ENCODE measurements around the gene CALML5. TPM values are rescaled to one million over a fixed set of nuclear protein-coding genes. Genes with fewer than 3 reads are reported as not detected.

CALML5 gene
- total RNA-seq, 1 experiment from 2014 or later: not detected

DNA sequence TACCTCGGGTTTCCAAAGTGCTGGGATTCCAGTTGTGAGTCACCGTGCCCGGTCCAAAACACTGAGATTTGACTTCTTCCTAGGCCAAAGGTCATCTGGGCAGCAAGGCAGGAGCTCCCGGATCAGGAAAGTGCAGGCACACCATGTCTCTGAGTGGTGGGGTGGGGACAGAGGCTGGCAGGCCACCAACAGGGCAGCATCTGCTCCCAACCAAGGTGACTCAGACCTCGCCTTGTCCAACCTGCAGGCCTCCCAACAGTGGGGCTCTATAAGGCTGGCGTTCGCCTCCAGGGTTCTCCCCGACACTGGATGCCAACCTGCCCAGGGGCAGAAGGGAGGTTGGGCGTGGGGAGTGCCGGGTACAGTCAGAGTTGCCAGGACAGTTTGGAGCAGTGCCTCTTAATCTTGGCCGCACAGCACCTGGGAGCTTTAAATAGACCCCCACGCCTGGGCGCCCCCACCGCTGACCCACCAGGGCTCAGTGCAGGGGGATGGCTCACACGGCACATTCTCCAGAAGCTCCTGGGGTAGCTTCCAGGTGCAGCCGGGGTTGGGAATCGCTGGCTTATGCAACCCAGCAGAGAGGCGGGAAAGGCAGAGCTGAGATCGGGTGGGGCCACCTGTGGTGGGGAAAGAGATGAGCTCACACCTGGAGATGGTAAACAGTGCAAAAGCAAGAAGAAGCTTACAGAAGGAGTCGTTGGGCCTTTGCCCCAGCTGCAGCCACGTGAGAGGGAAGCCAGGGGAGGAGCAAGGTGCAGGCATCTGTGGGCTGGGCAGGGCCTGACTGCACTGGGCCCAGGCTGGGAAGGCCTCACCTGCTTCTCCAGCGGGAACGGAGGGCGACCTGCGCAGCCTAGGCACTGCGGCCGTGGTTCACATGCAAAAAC lies 10.9 kb downstream of the CALML5 start:
- H3K4me1 Mint-ChIP-seq: peaks cover 26% of the 10 kb centered on the region
- POLR2A ChIA-PET: no interaction called here
- H3K4me3 Mint-ChIP-seq: no peak overlapping the region; the same call in 1 of the 2 replicates
- TF ChIP-seq FOXP1 (CRISPR knock-in tag; IDR thresholded peaks at IDR 0.05; ENCODE audit: borderline replicate concordance): peak; percentile 67; the same call in 1 of the 2 replicates
- TF ChIP-seq PRRX2 (CRISPR knock-in tag; IDR thresholded peaks at IDR 0.05): no peak
- no peak overlapping the region for H3K27ac Mint-ChIP-seq
- peaks cover 16% of the 10 kb centered on the region for H3K36me3 Mint-ChIP-seq
- ATAC-seq: peak; percentile 49
- H3K9me3 Mint-ChIP-seq: peaks cover 24% of the 10 kb centered on the region
- no peak for DNase-seq (ENCODE audit: low spot score)
- H3K27me3 Mint-ChIP-seq (ENCODE audit: low read depth): peaks cover 3% of the 10 kb centered on the region
- CTCF ChIA-PET: interaction anchor here (0.7 to 1.2 kb wide), 3 partner anchors 12 to 141 kb away, joined by 3 to 4 read pairs (median 3); no protein-coding TSS in a partner anchor

GRCh38 chr10:5486853-5487235 lies 12.5 kb downstream of the CALML5 start:
- peaks cover 13% of the 10 kb centered on the region for H3K9me3 Mint-ChIP-seq
- ATAC-seq: peak; percentile 11
- H3K4me1 Mint-ChIP-seq: peaks cover 26% of the 10 kb centered on the region
- no peak overlapping the region for H3K27ac Mint-ChIP-seq
- POLR2A ChIA-PET: no interaction called here
- H3K27me3 Mint-ChIP-seq (ENCODE audit: low read depth): peaks cover 3% of the 10 kb centered on the region
- CTCF ChIA-PET: no interaction called here
- no peak overlapping the region for H3K4me3 Mint-ChIP-seq
- peaks cover 5% of the 10 kb centered on the region for H3K36me3 Mint-ChIP-seq
- no peak for DNase-seq (ENCODE audit: low spot score)
- TF ChIP-seq CBFB (CRISPR knock-in tag; IDR thresholded peaks at IDR 0.05; ENCODE audit: low read depth) (no peak), FOXP1 (CRISPR knock-in tag; IDR thresholded peaks at IDR 0.05; ENCODE audit: borderline replicate concordance) (no peak), EMX1 (CRISPR knock-in tag; IDR thresholded peaks at IDR 0.05) (no peak), GTF2I (CRISPR knock-in tag; conservative IDR thresholded peaks at IDR 0.05) (no peak), NR3C1 (CRISPR knock-in tag; conservative IDR thresholded peaks at IDR 0.05; ENCODE audit: low read depth) (no peak), ZSCAN18 (CRISPR knock-in tag; IDR thresholded peaks at IDR 0.05) (no peak), RELA (CRISPR knock-in tag; IDR thresholded peaks at IDR 0.05; ENCODE audit: borderline replicate concordance) (no peak), NFYB (CRISPR knock-in tag; conservative IDR thresholded peaks at IDR 0.05; ENCODE audit: low read depth) (no peak), ZBTB21 (CRISPR knock-in tag; IDR thresholded peaks at IDR 0.05; ENCODE audit: borderline replicate concordance) (no peak), ZNF232 (CRISPR knock-in tag; IDR thresholded peaks at IDR 0.05) (no peak)
- TF ChIP-seq, protein P1, sequence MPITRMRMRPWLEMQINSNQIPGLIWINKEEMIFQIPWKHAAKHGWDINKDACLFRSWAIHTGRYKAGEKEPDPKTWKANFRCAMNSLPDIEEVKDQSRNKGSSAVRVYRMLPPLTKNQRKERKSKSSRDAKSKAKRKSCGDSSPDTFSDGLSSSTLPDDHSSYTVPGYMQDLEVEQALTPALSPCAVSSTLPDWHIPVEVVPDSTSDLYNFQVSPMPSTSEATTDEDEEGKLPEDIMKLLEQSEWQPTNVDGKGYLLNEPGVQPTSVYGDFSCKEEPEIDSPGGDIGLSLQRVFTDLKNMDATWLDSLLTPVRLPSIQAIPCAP (CRISPR knock-in tag; IDR thresholded peaks at IDR 0.05): no peak
- TF ChIP-seq, protein P2, sequence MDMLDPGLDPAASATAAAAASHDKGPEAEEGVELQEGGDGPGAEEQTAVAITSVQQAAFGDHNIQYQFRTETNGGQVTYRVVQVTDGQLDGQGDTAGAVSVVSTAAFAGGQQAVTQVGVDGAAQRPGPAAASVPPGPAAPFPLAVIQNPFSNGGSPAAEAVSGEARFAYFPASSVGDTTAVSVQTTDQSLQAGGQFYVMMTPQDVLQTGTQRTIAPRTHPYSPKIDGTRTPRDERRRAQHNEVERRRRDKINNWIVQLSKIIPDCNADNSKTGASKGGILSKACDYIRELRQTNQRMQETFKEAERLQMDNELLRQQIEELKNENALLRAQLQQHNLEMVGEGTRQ (CRISPR knock-in tag; IDR thresholded peaks at IDR 0.05): no peak
- TF ChIP-seq, protein P3, sequence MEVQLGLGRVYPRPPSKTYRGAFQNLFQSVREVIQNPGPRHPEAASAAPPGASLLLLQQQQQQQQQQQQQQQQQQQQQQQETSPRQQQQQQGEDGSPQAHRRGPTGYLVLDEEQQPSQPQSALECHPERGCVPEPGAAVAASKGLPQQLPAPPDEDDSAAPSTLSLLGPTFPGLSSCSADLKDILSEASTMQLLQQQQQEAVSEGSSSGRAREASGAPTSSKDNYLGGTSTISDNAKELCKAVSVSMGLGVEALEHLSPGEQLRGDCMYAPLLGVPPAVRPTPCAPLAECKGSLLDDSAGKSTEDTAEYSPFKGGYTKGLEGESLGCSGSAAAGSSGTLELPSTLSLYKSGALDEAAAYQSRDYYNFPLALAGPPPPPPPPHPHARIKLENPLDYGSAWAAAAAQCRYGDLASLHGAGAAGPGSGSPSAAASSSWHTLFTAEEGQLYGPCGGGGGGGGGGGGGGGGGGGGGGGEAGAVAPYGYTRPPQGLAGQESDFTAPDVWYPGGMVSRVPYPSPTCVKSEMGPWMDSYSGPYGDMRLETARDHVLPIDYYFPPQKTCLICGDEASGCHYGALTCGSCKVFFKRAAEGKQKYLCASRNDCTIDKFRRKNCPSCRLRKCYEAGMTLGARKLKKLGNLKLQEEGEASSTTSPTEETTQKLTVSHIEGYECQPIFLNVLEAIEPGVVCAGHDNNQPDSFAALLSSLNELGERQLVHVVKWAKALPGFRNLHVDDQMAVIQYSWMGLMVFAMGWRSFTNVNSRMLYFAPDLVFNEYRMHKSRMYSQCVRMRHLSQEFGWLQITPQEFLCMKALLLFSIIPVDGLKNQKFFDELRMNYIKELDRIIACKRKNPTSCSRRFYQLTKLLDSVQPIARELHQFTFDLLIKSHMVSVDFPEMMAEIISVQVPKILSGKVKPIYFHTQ (CRISPR knock-in tag; IDR thresholded peaks at IDR 0.05): no peak
- TF ChIP-seq, protein P4, sequence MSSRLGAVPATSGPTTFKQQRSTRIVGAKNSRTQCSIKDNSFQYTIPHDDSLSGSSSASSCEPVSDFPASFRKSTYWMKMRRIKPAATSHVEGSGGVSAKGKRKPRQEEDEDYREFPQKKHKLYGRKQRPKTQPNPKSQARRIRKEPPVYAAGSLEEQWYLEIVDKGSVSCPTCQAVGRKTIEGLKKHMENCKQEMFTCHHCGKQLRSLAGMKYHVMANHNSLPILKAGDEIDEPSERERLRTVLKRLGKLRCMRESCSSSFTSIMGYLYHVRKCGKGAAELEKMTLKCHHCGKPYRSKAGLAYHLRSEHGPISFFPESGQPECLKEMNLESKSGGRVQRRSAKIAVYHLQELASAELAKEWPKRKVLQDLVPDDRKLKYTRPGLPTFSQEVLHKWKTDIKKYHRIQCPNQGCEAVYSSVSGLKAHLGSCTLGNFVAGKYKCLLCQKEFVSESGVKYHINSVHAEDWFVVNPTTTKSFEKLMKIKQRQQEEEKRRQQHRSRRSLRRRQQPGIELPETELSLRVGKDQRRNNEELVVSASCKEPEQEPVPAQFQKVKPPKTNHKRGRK (CRISPR knock-in tag; IDR thresholded peaks at IDR 0.05; ENCODE audit: borderline replicate concordance): no peak
- TF ChIP-seq, protein P5, sequence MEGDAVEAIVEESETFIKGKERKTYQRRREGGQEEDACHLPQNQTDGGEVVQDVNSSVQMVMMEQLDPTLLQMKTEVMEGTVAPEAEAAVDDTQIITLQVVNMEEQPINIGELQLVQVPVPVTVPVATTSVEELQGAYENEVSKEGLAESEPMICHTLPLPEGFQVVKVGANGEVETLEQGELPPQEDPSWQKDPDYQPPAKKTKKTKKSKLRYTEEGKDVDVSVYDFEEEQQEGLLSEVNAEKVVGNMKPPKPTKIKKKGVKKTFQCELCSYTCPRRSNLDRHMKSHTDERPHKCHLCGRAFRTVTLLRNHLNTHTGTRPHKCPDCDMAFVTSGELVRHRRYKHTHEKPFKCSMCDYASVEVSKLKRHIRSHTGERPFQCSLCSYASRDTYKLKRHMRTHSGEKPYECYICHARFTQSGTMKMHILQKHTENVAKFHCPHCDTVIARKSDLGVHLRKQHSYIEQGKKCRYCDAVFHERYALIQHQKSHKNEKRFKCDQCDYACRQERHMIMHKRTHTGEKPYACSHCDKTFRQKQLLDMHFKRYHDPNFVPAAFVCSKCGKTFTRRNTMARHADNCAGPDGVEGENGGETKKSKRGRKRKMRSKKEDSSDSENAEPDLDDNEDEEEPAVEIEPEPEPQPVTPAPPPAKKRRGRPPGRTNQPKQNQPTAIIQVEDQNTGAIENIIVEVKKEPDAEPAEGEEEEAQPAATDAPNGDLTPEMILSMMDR (IDR thresholded peaks at IDR 0.05): no peak
- TF ChIP-seq, protein P6, sequence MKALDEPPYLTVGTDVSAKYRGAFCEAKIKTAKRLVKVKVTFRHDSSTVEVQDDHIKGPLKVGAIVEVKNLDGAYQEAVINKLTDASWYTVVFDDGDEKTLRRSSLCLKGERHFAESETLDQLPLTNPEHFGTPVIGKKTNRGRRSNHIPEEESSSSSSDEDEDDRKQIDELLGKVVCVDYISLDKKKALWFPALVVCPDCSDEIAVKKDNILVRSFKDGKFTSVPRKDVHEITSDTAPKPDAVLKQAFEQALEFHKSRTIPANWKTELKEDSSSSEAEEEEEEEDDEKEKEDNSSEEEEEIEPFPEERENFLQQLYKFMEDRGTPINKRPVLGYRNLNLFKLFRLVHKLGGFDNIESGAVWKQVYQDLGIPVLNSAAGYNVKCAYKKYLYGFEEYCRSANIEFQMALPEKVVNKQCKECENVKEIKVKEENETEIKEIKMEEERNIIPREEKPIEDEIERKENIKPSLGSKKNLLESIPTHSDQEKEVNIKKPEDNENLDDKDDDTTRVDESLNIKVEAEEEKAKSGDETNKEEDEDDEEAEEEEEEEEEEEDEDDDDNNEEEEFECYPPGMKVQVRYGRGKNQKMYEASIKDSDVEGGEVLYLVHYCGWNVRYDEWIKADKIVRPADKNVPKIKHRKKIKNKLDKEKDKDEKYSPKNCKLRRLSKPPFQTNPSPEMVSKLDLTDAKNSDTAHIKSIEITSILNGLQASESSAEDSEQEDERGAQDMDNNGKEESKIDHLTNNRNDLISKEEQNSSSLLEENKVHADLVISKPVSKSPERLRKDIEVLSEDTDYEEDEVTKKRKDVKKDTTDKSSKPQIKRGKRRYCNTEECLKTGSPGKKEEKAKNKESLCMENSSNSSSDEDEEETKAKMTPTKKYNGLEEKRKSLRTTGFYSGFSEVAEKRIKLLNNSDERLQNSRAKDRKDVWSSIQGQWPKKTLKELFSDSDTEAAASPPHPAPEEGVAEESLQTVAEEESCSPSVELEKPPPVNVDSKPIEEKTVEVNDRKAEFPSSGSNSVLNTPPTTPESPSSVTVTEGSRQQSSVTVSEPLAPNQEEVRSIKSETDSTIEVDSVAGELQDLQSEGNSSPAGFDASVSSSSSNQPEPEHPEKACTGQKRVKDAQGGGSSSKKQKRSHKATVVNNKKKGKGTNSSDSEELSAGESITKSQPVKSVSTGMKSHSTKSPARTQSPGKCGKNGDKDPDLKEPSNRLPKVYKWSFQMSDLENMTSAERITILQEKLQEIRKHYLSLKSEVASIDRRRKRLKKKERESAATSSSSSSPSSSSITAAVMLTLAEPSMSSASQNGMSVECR (CRISPR knock-in tag; IDR thresholded peaks at IDR 0.05; ENCODE audit: borderline replicate concordance): no peak
- TF ChIP-seq, protein P7, sequence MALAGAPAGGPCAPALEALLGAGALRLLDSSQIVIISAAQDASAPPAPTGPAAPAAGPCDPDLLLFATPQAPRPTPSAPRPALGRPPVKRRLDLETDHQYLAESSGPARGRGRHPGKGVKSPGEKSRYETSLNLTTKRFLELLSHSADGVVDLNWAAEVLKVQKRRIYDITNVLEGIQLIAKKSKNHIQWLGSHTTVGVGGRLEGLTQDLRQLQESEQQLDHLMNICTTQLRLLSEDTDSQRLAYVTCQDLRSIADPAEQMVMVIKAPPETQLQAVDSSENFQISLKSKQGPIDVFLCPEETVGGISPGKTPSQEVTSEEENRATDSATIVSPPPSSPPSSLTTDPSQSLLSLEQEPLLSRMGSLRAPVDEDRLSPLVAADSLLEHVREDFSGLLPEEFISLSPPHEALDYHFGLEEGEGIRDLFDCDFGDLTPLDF (CRISPR knock-in tag; IDR thresholded peaks at IDR 0.05): no peak

Measured in WTC11 (cell line).